GM18499 (cell line): Measurements from ENCODE around the gene RFX7.

Source experiments
- ATAC-seq: cut with Tn5 transposase; IDR thresholded peaks from one replicate; pipeline ENCODE4 v1.9.1; 2021; ENCODE audit warnings: moderate number of reproducible peaks; ENCODE audit not compliant: insufficient read depth, unreplicated experiment

The RFX7 gene

GRCh38 chr15:56056626-56057025 lies 187.1 kb downstream of the RFX7 start:
- no peak for ATAC-seq

- ATAC-seq, result no peak
These were observed 190.7 kb downstream of the RFX7 start for GRCh38 chr15:56053046-56053400.

GRCh38 chr15:56052395-56053045 lies 191.2 kb downstream of the RFX7 start:
- peak; percentile 73 for ATAC-seq

GRCh38 chr15:56051676-56052075 lies 192.0 kb downstream of the RFX7 start:
- ATAC-seq, result no peak

GRCh38 chr15:56049577-56049976 lies 194.1 kb downstream of the RFX7 start:
- no peak for ATAC-seq

- ATAC-seq, result no peak
These were observed 196.3 kb downstream of the RFX7 start for GRCh38 chr15:56047354-56047753.

- ATAC-seq, result no peak
These were observed 198.5 kb downstream of the RFX7 start for GRCh38 chr15:56045068-56045748.

- ATAC-seq, result no peak
These were observed 200.4 kb downstream of the RFX7 start for GRCh38 chr15:56042982-56043980.

GRCh38 chr15:56042498-56042897 lies 201.2 kb downstream of the RFX7 start:
- no peak for ATAC-seq

GRCh38 chr15:56042031-56042430 lies 201.6 kb downstream of the RFX7 start:
- no peak for ATAC-seq

- no peak for ATAC-seq
These were observed 203.3 kb downstream of the RFX7 start for GRCh38 chr15:56040081-56041035.

- ATAC-seq, result no peak
These were observed 205.0 kb downstream of the RFX7 start for GRCh38 chr15:56038707-56039106.

GRCh38 chr15:56038015-56038414 lies 205.7 kb downstream of the RFX7 start:
- ATAC-seq, result no peak
